Osteoblast (primary cell): Measurements from ENCODE around the gene PHKG2. TPM values are rescaled to one million over a fixed set of nuclear protein-coding genes. Genes with fewer than 3 reads are reported as not detected.

Experiments used
- DNase-seq: peaks from one replicate; pipeline ENCODE4 v3.0.0; 2011; ENCODE audit warnings: low spot score, mixed read lengths; ENCODE audit not compliant: insufficient read length; ENCODE audit errors: missing footprints
- H2AFZ ChIP-seq: 2 replicates; pipeline ENCODE4 v1.6.0; 2011; ENCODE audit warnings: mild to moderate bottlenecking, low read length
- H3K27ac ChIP-seq: 2 replicates; pipeline ENCODE4 v1.5.1; 2011; ENCODE audit warnings: mild to moderate bottlenecking, low read depth, low read length, moderate library complexity
- H3K27me3 ChIP-seq: 2 replicates; pipeline ENCODE4 v1.6.0; 2012; ENCODE audit warnings: mild to moderate bottlenecking, control low read depth, inconsistent platforms, low read length, moderate library complexity; ENCODE audit not compliant: insufficient read depth
- H3K36me3 ChIP-seq: 2 replicates; pipeline ENCODE4 v1.5.1; 2011; ENCODE audit warnings: mild to moderate bottlenecking, low read length, control low read depth, moderate library complexity; ENCODE audit not compliant: insufficient read depth
- H3K4me1 ChIP-seq: 2 replicates; pipeline ENCODE4 v1.5.1; 2011; ENCODE audit warnings: mild to moderate bottlenecking, low read length, control low read depth, moderate library complexity; ENCODE audit not compliant: insufficient read depth
- H3K4me2 ChIP-seq: 2 replicates; pipeline ENCODE4 v1.6.0; 2011; ENCODE audit warnings: mild to moderate bottlenecking, low read length; ENCODE audit not compliant: insufficient read depth
- H3K4me3 ChIP-seq: fragments of 200-600 bp; sonication (generic); 3 replicates; pipeline ENCODE4 v1.5.1; 2012; ENCODE audit warnings: mild to moderate bottlenecking, low read length, inconsistent platforms; ENCODE audit not compliant: insufficient read depth
- H3K79me2 ChIP-seq: 2 replicates; pipeline ENCODE4 v1.6.0; 2012; ENCODE audit warnings: mild to moderate bottlenecking, low read length, control low read depth, inconsistent platforms; ENCODE audit not compliant: insufficient read depth
- H3K9me3 ChIP-seq: 2 replicates; pipeline ENCODE4 v1.5.1; 2011; ENCODE audit warnings: low read depth, low read length, control low read depth
- H4K20me1 ChIP-seq: 2 replicates; pipeline ENCODE4 v1.6.0; 2012; ENCODE audit warnings: mild to moderate bottlenecking, low read length, control low read depth; ENCODE audit not compliant: insufficient read depth
- CTCF ChIP-seq: IDR thresholded peaks from 2 replicates; pipeline ENCODE4 v1.5.1; 2011; ENCODE audit warnings: mild to moderate bottlenecking, low read depth, low read length, moderate library complexity; ENCODE audit errors: extremely low read depth
- total RNA-seq: library from RNA; depleted of rRNA; stranded (reverse); fragments of >200 nt; gene quantifications from 2 replicates; pipeline ENCODE4 v1.2.3, GENCODE V29; 2012

PHKG2 gene
- total RNA-seq, 1 donor, result 25.0 TPM

DNA sequence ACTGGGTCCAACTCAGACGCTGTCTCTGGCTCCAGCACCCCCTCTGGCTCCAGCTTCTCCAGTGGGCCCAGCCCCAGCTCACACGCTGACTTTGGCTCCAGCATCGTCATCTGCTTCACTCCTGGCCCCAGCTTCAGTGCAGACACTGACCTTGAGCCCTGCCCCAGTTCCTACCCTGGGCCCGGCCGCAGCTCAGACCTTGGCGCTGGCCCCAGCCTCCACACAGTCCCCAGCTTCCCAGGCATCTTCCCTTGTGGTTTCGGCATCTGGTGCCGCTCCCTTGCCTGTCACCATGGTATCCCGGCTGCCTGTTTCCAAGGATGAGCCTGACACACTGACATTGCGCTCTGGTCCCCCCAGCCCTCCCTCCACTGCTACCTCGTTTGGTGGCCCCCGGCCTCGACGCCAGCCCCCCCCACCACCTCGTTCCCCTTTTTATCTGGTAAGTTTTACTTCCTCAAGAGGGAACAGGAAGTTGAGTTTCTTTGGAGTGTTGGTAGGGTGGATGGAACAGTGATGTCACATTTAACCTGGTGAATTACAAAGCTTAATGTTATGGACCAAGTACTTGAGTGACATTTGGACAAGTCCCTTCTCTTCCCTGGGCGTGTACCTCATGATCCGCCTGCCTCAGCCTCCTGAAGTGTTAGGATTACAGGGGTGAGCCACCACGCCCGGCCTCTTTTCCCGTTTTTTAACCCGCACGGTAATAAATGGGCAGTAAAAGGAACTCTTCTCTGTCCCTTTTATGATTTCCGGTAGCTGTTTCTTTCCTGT lies 23.4 kb upstream of the PHKG2 start:
- no peak overlapping the region for H2AFZ ChIP-seq
- H3K4me2 ChIP-seq, result no peak overlapping the region
- no peak for TF ChIP-seq CTCF
- no peak overlapping the region for H3K4me3 ChIP-seq
- peaks cover 90% of the 10 kb centered on the region for H3K36me3 ChIP-seq
- H3K27me3 ChIP-seq, result no peaks in the 10 kb centered on the region
- no peaks in the 10 kb centered on the region for H3K9me3 ChIP-seq
- peaks cover 42% of the 10 kb centered on the region for H3K79me2 ChIP-seq
- DNase-seq, result peak; percentile 79
- H3K27ac ChIP-seq, result no peak overlapping the region
- peaks cover 15% of the 10 kb centered on the region for H4K20me1 ChIP-seq
- no peaks in the 10 kb centered on the region for H3K4me1 ChIP-seq

GRCh38 chr16:30725418-30725792 lies 22.8 kb upstream of the PHKG2 start:
- Histone ChIP-seq H3K79me2 (peaks cover 37% of the 10 kb centered on the region), H3K36me3 (peaks cover 89% of the 10 kb centered on the region)

DNA sequence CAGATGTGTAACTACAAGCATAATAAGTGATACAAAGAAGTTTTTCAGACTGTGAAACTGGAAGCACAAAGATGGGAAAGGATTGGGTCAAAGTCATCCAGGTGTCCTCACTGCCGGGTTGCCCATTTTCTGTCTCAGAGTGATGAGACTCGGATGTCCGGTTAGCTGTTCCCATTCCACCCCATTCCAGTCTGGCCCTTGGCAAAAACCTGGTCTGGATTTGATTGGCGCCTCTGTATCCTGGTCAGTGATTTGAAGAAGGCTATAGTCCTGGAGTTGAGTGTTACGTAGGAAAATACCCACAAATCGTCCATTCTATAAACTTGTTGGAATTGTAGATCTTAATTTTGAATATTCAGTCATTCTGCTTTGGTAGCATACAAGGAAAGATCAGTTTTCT lies 19.9 kb upstream of the PHKG2 start:
- H3K4me3 ChIP-seq, result no peak overlapping the region
- H3K79me2 ChIP-seq, result peaks cover 31% of the 10 kb centered on the region
- no peaks in the 10 kb centered on the region for H3K27me3 ChIP-seq
- H3K27ac ChIP-seq, result no peak overlapping the region
- H3K4me1 ChIP-seq, result no peaks in the 10 kb centered on the region
- H3K36me3 ChIP-seq, result peaks cover 83% of the 10 kb centered on the region
- no peak for TF ChIP-seq CTCF
- peak; percentile 63 for DNase-seq
- H4K20me1 ChIP-seq, result peaks cover 7% of the 10 kb centered on the region
- no peak overlapping the region for H2AFZ ChIP-seq
- no peaks in the 10 kb centered on the region for H3K9me3 ChIP-seq
- H3K4me2 ChIP-seq, result no peak overlapping the region

More at GRCh38 chr16:30725418-30725792, 22.8 kb upstream of the PHKG2 start:
- Histone ChIP-seq H3K9me3 (no peaks in the 10 kb centered on the region), H3K4me3 (no peak overlapping the region), H4K20me1 (peaks cover 10% of the 10 kb centered on the region), H3K4me1 (no peaks in the 10 kb centered on the region), H3K27me3 (no peaks in the 10 kb centered on the region), H2AFZ (no peak overlapping the region), H3K27ac (no peak overlapping the region), H3K4me2 (no peak overlapping the region)
- DNase-seq, result peak; percentile 56
- no peak for TF ChIP-seq CTCF

DNA sequence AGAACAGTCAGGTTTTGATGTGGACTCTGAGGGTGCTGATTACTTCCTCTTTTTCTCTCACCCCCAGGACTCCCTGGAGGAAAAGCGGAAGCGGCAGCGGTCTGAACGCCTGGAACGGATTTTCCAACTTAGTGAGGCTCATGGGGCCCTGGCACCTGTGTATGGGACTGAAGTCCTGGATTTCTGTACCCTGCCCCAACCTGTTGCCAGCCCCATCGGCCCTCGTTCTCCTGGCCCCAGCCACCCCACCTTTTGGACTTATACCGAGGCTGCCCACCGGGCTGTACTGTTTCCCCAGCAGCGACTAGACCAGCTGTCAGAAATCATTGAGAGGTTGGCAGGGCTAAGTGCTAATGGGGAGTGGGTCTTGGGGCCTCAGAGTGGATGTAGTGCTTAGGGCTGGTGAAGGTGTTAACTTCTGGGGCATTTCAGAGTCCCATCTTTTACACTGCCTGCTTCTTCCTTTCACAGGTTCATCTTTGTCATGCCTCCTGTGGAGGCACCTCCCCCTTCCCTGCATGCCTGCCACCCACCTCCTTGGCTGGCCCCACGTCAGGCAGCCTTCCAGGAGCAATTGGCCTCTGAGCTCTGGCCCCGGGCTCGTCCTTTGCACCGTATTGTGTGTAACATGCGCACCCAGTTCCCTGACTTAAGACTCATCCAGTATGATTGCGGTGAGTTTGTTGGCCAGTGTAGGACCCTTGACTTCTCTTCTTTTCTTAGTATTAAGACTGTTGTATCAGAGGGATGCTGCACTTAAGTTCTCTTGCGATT lies 19.1 kb upstream of the PHKG2 start:
- no peak overlapping the region for H2AFZ ChIP-seq
- peak; percentile 60 for DNase-seq
- H3K79me2 ChIP-seq, result peaks cover 31% of the 10 kb centered on the region
- H3K4me1 ChIP-seq, result no peaks in the 10 kb centered on the region
- H3K36me3 ChIP-seq, result peaks cover 82% of the 10 kb centered on the region
- H3K4me3 ChIP-seq, result no peak overlapping the region
- H3K4me2 ChIP-seq, result no peak overlapping the region
- no peaks in the 10 kb centered on the region for H3K27me3 ChIP-seq
- TF ChIP-seq CTCF, result no peak
- peaks cover 7% of the 10 kb centered on the region for H4K20me1 ChIP-seq
- no peak overlapping the region for H3K27ac ChIP-seq
- H3K9me3 ChIP-seq, result no peaks in the 10 kb centered on the region
